Measurements from ENCODE around the gene SPDEF.

Gene SPDEF

GRCh38 chr6:34540841-34541240 is 15.3 kb downstream of the SPDEF start:
- no peak for DNase-seq

DNA sequence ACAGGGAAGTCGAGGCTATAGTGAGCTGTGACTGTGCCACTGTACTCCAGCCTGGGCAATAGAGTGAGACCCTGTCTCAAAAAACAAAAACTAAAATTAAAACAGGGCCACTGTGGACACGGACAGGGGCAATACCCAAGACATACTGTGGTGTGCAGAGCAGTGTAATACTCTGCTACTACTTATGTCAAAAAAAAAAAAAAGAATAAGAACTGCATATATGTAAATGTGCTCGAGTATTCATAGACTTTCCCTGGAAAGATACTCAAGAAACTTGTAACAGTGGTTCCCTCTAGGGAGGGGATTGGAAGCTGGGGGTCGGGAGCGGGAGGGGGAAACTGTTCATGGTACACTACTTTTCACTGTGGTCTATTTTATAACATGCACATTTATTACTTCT is 15.9 kb downstream of the SPDEF start:
- DNase-seq: no peak

- DNase-seq: no peak
Measured at GRCh38 chr6:34539181-34539580, 16.9 kb downstream of the SPDEF start.

DNA sequence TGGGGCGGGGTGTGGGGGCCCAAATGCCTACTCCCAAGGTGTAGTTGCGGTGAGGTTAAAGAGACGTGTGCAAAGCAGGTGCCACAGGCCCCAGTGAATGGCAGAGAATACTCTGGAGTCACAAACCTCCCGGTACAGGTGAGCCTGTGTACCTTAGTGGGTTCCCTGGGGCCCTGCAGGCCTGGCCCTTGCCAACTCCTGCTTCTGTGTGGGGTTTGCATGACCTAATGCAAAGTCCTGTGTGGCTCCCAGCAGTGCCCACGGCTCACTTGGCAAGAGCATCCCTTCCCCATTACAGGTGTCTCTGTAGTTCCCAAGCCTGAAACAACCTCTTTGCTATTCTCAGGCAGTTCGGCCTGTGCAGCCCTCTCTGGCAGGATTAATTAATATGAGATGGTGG is 17.5 kb downstream of the SPDEF start:
- DNase-seq: no peak

DNA sequence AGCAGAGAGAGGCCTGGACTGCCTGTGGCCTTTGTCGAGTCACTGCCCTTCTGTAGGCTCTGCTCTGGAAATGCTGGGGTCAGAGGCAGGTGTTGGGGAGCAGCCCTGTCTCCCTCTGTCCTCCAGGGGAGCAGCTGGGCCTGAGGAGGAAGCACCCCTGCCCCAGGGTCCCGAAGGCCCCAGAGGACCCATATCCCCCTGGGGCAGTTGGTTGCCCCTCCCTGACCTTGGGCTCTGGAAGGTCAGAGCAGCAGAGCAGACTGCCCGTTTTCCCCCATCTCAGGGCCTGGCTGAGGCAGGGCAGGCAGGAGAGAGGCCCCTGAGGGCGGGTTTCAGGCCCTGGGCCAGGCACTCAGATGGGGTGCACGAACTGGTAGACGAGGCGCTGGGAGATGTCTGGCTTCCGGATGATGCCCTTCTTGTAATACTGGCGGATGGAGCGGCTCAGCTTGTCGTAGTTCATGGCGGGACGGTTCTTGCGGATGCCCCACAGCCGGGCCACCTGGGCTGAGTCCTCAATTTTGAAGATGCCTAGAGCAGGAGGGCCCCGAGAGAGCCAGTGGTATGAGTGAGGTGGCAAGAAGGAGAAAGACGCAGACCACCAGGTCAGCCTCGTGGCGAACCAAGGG is 18.1 kb downstream of the SPDEF start:
- no peak for DNase-seq

- no peak for DNase-seq
Measured at GRCh38 chr6:34536959-34537848, 18.9 kb downstream of the SPDEF start.

- DNase-seq: no peak
Measured at GRCh38 chr6:34536251-34536958, 19.7 kb downstream of the SPDEF start.

DNA sequence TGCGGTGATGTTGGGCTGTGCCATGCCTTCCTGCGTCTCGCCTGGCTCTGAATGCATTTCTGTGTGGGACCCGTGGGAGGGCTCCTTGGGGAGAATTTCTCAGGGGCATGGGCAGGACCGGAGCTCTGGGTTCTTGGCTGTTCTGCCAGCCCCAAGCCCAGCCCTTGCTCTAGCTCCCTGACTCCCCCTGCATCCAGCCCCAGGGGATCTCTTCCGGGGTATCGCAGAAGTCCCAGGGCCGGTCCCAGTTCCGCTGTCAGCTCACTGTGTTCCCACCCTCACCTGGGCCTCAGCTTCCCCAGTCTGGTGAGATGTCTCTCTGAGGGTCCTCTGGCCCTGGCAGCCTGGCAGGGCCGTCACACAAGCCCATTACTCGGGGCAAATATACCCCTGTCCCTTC is 20.5 kb downstream of the SPDEF start:
- no peak for DNase-seq

GRCh38 chr6:34535199-34535598 is 20.9 kb downstream of the SPDEF start:
- no peak for DNase-seq

GRCh38 chr6:34534656-34535055 is 21.5 kb downstream of the SPDEF start:
- no peak for DNase-seq

GRCh38 chr6:34534146-34534545 is 22.0 kb downstream of the SPDEF start:
- no peak for DNase-seq

DNA sequence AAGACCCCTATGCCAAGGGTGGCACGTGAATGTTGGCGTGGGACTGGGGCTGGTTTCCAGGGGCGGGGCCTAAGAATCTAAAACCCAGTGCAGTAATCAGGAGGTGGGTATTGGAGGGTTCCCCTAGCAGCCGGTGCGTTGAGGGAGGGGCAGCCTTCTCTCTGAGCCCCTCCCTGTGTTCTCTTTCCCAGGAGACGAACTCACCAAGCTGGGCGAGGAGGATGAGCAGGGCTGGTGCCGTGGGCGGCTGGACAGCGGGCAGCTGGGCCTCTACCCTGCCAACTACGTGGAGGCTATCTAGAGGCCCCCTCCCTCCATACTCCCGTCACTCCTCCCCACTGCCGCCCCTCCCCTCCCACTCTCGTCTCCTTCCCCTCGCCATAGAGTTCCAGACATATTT is 23.9 kb downstream of the SPDEF start:
- no peak for DNase-seq

DNA sequence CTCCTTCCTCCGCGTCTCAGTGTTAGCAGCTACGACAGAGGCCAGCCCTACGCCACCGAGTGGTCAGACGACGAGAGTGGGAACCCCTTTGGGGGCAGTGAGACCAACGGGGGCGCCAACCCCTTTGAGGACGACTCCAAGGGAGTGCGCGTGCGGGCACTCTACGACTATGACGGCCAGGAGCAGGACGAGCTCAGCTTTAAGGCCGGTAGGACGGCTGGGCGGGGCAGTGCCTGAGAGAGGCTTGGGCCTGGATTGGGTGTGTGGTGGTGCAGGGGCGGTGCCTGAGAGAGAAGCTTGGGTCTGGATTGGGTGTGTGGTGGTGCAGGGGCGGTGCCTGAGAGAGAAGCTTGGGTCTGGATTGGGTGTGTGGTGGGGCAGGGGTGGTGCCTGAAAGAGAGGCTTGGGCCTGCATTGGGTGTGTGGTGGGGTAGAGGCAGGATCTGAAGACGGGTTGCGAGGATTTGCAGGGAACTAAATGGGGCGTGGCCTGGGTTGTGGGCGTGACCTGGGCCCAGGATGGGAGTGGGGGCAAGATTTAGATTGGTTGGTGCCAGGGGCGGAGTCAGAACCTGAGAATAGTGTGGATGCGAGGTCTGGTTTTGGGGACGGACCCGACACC is 24.4 kb downstream of the SPDEF start:
- no peak for DNase-seq

DNA sequence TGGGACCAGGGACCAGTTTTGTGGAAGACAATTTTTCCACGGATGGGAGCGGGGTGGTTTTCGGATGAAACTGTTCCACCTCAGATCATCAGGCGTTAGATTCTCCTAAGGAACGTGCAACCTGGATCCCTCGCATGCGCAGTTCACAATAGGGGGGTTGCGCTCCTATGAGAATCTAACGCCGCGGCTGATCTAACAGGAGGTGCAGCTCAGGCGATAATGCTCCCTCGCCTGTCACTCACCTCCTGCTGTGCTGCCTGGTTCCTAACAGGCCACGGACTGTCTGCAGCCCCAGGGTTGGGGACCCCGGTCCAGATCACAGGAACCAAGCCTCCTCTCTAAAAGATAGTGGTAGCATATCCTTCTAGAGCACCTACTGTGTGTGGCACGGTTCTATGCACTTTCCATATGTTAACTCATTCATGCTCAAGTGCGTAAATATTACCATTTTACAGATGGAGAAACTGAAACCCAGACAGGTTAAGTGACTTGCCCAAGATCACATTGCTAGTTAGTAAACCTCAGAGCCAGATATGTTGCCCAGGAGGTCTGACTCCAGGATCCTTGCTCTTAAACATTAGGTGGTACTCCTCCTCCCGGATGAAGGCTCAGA is 25.3 kb downstream of the SPDEF start:
- DNase-seq: no peak

- DNase-seq: no peak
Measured at GRCh38 chr6:34529665-34530327, 26.3 kb downstream of the SPDEF start.

DNA sequence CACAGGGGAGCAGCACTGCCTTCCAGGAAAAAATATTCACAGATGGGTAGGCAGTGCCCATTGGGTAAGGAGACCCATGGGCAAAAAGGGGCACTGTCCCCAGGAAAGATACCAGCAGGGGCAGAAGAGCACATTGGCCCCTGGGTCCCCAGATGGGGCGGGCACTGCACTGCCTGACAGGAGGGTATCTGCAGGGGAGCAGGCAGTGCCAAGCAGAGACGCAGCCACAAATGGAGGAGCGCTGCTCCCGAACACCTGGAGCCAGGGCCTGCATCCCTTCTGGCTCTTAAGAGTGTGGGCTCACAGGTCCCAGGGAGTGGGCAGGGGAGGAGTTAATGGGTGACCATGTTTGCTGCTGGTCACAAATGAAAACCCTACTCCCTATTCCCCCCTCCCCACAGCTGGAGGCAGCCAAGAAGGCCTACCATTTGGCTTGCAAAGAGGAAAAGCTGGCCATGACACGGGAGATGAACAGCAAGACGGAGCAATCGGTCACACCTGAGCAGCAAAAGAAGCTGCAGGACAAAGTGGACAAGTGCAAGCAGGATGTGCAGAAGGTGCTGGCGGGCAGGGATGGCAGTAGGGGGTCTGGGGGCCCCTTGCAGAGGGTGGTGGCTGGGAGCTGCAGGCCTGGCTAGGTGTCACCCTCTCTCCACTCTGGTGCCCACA is 27.0 kb downstream of the SPDEF start:
- DNase-seq: no peak

DNA sequence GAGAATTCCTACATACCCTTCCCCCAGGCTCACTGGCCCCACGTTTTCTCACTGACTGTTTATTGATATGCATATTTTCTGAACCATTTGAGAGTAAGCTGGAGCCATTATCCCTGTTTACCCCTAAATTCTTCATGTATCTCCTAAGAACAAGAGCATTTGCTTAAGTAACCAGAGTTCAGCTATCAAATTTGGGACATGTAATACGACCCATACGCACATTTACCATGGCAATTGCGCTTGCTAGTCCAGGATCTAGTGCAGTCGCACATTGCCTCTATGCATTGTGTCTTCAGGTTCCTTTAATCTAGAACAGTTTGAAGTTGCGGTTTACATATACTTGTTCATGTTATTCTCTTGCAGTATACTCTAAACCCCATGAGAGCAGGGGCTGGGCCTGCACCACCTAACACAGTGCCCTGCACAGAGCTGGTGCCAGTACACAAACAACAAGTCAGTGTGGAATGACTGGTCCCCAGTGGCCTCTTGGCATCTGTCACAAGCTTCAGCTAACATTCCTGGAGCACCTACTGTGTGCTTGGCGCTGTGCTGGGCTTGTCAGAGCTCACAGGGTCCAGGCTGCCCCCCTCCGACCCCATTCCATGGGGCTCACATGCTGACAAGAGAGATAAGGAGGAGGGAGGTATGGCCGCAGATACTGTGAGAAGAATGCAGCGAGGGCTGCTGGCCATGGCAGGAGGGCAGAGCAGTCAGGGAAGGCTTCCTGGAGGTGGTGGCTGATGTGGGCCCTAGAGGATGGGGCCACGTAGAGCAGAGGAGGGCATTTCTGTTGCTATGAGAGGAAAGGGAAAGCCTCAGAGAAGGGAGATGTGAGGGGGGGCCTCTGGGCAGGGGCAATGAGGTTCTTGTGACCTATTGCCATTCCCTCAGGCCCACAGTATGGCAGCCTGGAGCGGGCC is 28.1 kb downstream of the SPDEF start:
- no peak for DNase-seq

DNA sequence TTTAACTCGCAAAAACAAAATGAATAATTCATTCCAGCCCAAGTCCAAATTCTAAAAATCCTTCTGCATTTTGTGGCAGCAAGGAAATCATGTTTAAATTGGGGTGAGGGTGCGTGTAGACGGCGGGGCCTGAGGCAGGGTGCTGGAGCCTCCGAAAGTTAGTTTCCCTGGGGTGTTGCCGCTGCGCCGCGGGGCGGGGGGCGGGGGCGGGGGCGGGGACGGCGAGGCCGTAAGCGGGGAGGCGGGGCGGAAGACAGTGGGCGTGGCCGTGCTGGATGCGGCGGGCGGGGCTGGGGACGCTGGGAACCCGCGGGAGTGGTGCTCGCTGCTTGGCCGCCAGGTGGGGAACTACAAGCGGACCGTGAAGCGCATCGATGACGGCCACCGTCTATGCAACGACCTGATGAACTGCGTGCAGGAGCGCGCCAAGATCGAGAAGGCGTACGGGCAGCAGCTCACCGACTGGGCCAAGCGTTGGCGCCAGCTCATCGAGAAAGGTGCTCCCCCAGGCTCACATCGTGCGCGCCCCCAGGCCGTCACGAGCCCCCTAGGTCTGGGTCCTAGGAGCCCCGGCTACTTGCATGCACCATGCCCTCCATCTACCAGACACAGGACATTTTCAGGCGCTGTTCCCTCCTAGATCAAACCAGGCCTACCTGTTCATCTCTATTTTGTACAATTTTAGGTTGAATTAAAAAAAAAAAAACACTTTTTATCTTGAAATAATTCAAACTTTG is 29.0 kb downstream of the SPDEF start:
- peak; percentile 55 for DNase-seq

DNA sequence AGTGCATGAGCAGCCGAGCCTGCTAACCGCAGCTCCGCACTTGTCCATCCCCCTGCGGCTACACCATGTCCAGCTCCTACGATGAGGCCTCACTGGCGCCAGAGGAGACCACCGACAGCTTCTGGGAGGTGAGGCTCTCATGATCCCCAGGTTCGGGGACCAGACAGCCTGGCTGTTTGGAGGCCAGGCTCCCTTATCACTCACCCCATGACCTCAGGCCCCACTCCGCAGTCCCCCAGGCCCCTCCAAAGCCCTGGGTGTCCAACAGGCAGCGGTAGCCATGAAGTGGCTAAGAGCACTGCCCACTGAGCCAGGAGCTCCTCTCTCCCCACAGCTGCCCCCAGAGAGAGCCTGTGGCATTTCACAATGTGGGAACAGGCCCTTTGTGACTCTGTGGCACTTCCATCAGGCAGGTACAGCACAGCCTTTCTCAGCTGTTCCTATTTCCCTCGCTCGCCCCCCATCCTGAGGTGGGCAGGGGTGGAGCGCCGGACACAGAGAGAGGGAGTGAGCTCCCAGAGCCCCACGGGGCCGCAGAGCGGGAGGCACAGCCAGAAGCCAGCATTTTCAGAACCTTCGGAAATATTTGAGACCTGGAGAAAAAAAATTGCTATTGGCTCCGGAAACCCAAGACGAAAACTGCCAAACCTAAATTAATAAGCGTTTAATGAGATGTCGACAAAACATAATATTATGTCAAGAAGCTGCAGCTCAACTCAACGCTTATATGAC is 29.7 kb downstream of the SPDEF start:
- no peak for DNase-seq

Data from NCI-H1694 (cell line).